Mesendoderm (in vitro differentiated cells): ENCODE data around the gene MEST.
"Not testable (repeated sequence)": the region's sequence is repeated elsewhere in the genome, so short reads cannot be mapped to it uniquely, and the experiment has no call there.

Experiments
- DNase-seq: peaks from one replicate; pipeline ENCODE4 v3.0.0; 2013
- H2AK5ac ChIP-seq: 2 replicates; pipeline ENCODE4 v1.6.1; 2013; ENCODE audit warnings: low read length, inconsistent platforms
- H2BK120ac ChIP-seq: 2 replicates; pipeline ENCODE4 v1.6.1; 2013; ENCODE audit warnings: low read depth, mild to moderate bottlenecking, low read length, moderate library complexity, mixed read lengths
- H2BK15ac ChIP-seq: replicated peaks from 2 replicates; pipeline ENCODE4 v1.6.1; 2013; ENCODE audit warnings: low read depth, mild to moderate bottlenecking, moderate library complexity
- H2BK5ac ChIP-seq: 2 replicates; pipeline ENCODE4 v1.6.1; 2013; ENCODE audit warnings: low read length, inconsistent platforms
- H3K18ac ChIP-seq: 2 replicates; pipeline ENCODE4 v1.6.1; 2013; ENCODE audit warnings: mild to moderate bottlenecking, low read length, mixed read lengths
- H3K23ac ChIP-seq: one replicate; pipeline ENCODE4 v1.6.1; 2013; ENCODE audit warnings: low read length
- H3K27ac ChIP-seq: 2 replicates; pipeline ENCODE4 v1.5.1; 2013; ENCODE audit warnings: low read depth, mild to moderate bottlenecking, inconsistent platforms, low read length, moderate library complexity
- H3K27me3 ChIP-seq: 2 replicates; pipeline ENCODE4 v1.6.1; 2013; ENCODE audit warnings: low read length, control low read depth, mild to moderate bottlenecking, inconsistent platforms; ENCODE audit not compliant: insufficient read depth, poor library complexity
- H3K36me3 ChIP-seq: 2 replicates; pipeline ENCODE4 v1.6.1; 2013; ENCODE audit warnings: low read length, inconsistent platforms; ENCODE audit not compliant: control insufficient read depth, insufficient read depth
- H3K4ac ChIP-seq: one replicate; pipeline ENCODE4 v1.6.1; 2013; ENCODE audit warnings: low read depth, mild to moderate bottlenecking, low read length, moderate library complexity
- H3K4me1 ChIP-seq: 2 replicates; pipeline ENCODE4 v1.6.1; 2013; ENCODE audit warnings: low read depth, low read length, inconsistent platforms; ENCODE audit not compliant: control insufficient read depth
- H3K4me2 ChIP-seq: 2 replicates; pipeline ENCODE4 v1.6.1; 2013; ENCODE audit warnings: low read length
- H3K4me3 ChIP-seq: 2 replicates; pipeline ENCODE4 v1.5.1; 2013; ENCODE audit warnings: mild to moderate bottlenecking, low read length
- H3K56ac ChIP-seq: one replicate; pipeline ENCODE4 v1.6.1; 2013; ENCODE audit warnings: low read length
- H3K79me1 ChIP-seq: 2 replicates; pipeline ENCODE4 v1.6.1; 2013; ENCODE audit warnings: low read length, inconsistent platforms
- H3K79me2 ChIP-seq: 2 replicates; pipeline ENCODE4 v1.6.1; 2013; ENCODE audit warnings: mild to moderate bottlenecking, low read length; ENCODE audit not compliant: control insufficient read depth, insufficient read depth
- H3K9ac ChIP-seq: 2 replicates; pipeline ENCODE4 v1.6.1; 2013; ENCODE audit warnings: low read length, inconsistent platforms
- H4K5ac ChIP-seq: one replicate; pipeline ENCODE4 v1.6.1; 2013; ENCODE audit warnings: low read length
- H4K8ac ChIP-seq: one replicate; pipeline ENCODE4 v1.6.1; 2013; ENCODE audit warnings: low read depth, mild to moderate bottlenecking, control low read depth, low read length, moderate library complexity
- WGBS: extraction: QIAGEN DNeasy Blood & Tissue Kit; methylation state at CpG from one replicate; pipeline ENCODE4 v1.1.7; 2013; ENCODE audit warnings: low lambda C conversion rate, missing lambda C conversion rate; ENCODE audit not compliant: insufficient coverage; ENCODE audit errors: extremely low coverage; 5-methylcytosine and 5-hydroxymethylcytosine counted together

MEST gene

DNA sequence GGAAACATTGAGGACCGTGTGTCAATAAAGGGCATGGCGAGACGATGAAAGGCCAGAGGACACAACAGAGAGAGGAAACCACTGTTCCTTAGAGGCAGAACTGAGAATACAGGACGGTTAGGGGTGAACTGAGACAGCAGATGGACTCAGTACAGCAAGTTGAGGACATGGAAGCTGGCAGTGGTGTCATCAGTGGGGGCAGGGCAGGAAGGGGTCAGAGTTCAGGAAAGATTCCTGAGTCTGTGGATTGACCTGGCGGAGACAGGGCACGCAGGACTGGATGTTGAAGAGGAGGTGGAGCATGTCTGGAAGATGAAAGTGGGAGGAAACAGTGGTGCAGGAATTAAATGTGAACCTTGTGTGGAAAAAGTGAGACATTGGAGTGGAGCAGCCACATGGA is 46.0 kb downstream of the MEST start:
- H3K27me3 ChIP-seq, H3K4me1 ChIP-seq, H3K9ac ChIP-seq, H3K36me3 ChIP-seq, H3K4me3 ChIP-seq, H3K18ac ChIP-seq, H4K5ac ChIP-seq, H3K27ac ChIP-seq, H3K79me1 ChIP-seq, H4K8ac ChIP-seq, H2BK120ac ChIP-seq, DNase-seq, H2BK15ac ChIP-seq, H3K23ac ChIP-seq, H3K4ac ChIP-seq, H3K56ac ChIP-seq, H3K79me2 ChIP-seq, H2AK5ac ChIP-seq, H3K4me2 ChIP-seq, H2BK5ac ChIP-seq: not testable (repeated sequence)
- no CpG with 5 or more reads among the region's 6 CpGs for WGBS

DNA sequence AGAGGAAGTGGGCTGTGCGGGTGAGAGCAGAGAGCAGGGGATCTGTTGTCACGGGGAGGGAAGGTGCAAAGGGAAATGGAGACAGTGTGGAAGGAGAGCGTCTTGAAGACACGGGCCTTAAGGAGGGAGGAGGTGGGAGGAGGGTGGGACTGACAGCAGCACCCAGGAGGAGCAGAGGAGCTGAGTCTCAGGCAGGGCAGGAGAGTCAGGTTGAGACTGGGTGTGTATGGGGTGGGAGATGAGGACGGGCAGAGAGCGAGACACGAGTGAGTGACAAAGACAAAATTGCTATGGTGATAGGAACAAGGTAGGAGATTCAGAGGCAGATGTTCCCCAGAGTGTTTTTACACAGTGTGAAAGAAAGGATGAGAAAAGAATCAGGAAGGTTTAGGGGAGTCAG is 49.4 kb downstream of the MEST start:
- H2BK15ac ChIP-seq, H4K8ac ChIP-seq, H3K4ac ChIP-seq, DNase-seq, H3K18ac ChIP-seq, H4K5ac ChIP-seq, H3K79me2 ChIP-seq, H3K9ac ChIP-seq, H3K4me3 ChIP-seq, H3K36me3 ChIP-seq, H3K4me2 ChIP-seq, H3K27me3 ChIP-seq, H3K4me1 ChIP-seq, H2AK5ac ChIP-seq, H3K27ac ChIP-seq, H3K23ac ChIP-seq, H3K79me1 ChIP-seq, H2BK120ac ChIP-seq, H3K56ac ChIP-seq, H2BK5ac ChIP-seq: not testable (repeated sequence)
- no CpG with 5 or more reads among the region's 7 CpGs for WGBS

DNA sequence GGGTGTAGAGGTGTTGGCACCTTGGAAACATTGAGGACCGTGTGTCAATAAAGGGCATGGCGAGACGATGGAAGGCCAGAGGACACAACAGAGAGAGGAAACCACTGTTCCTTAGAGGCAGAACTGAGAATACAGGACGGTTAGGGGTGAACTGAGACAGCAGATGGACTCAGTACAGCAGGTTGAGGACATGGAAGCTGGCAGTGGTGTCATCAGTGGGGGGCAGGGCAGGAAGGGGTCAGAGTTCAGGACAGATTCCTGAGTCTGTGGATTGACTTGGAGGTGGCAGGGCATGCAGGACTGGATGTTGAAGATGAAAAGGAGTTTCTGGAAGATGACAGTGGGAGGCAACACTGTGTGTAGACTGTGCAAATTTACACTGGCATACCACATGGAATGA is 50.4 kb downstream of the MEST start:
- WGBS = no CpG with 5 or more reads among the region's 4 CpGs
- not testable (repeated sequence) for H2BK15ac ChIP-seq, H3K27ac ChIP-seq, H2BK120ac ChIP-seq, H3K4me1 ChIP-seq, H3K36me3 ChIP-seq, H3K4me2 ChIP-seq, H2BK5ac ChIP-seq, H3K18ac ChIP-seq, DNase-seq, H2AK5ac ChIP-seq, H3K56ac ChIP-seq, H4K5ac ChIP-seq, H3K27me3 ChIP-seq, H3K9ac ChIP-seq, H3K23ac ChIP-seq, H4K8ac ChIP-seq, H3K4ac ChIP-seq, H3K4me3 ChIP-seq, H3K79me2 ChIP-seq, H3K79me1 ChIP-seq

DNA sequence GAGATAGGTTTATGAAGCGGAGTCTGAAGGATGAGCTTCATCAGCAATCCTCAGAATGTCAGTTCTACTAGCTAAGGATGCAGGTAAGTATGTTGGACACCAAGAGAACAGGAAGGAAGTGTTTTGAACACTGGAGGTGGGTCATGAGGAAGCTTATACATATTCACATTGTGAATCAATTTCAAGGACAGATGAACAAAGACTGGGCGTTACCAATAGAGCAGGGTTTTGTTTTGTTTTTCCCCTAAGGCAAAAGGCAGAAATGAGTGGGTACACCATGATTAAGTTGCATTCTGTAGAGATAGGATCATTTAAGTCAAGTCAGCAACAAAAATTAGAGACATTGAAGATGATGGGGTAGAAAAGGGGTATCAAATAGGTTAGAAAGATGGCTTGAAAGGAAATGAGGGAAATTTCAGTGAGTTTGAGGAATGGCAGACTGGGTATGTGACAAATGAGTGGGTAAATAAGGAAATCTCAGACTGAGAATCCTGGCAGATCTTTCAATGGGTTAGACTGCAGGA is 51.7 kb downstream of the MEST start:
- no peak overlapping the region for H3K9ac ChIP-seq
- DNase-seq = no peak
- H3K23ac ChIP-seq = no peak overlapping the region
- H3K36me3 ChIP-seq = peaks cover 1% of the 10 kb centered on the region
- no peaks in the 10 kb centered on the region for H3K79me2 ChIP-seq
- no peaks in the 10 kb centered on the region for H3K4me1 ChIP-seq
- H3K4me3 ChIP-seq = no peak overlapping the region
- H3K4me2 ChIP-seq = no peak overlapping the region
- no peak overlapping the region for H4K8ac ChIP-seq
- H3K56ac ChIP-seq = no peak overlapping the region
- H3K4ac ChIP-seq = no peak overlapping the region
- no peaks in the 10 kb centered on the region for H3K27me3 ChIP-seq
- no peak overlapping the region for H2BK120ac ChIP-seq
- H3K18ac ChIP-seq = no peak overlapping the region
- no peak overlapping the region for H2BK5ac ChIP-seq
- no CpG with 5 or more reads among the region's 2 CpGs for WGBS
- H3K27ac ChIP-seq = no peak overlapping the region
- no peak overlapping the region for H2BK15ac ChIP-seq
- no peak overlapping the region for H2AK5ac ChIP-seq
- no peak overlapping the region for H4K5ac ChIP-seq
- H3K79me1 ChIP-seq = no peaks in the 10 kb centered on the region

DNA sequence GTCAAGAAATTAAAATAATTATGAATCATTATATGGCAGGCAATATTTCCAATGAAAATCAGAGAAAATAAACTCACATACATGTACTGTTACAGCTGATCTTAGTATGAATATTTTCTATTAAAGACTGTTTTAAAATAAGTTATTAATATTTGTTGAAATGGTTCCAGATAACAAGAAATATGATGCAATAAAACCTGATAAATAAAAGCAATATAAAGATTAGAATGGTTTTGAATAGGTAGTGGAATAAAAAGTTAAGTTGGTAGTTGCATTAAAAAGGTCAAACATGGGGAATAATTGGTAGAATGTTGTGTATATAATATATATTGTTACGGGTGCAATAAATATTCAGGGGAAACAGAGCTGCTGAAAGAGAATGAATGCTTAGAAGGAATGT is 52.5 kb downstream of the MEST start:
- Histone ChIP-seq H3K56ac (no peak overlapping the region), H3K4me2 (no peak overlapping the region), H4K8ac (no peak overlapping the region), H3K79me1 (no peaks in the 10 kb centered on the region), H3K4me1 (no peaks in the 10 kb centered on the region), H3K27ac (no peak overlapping the region), H3K36me3 (peaks cover 1% of the 10 kb centered on the region), H2BK15ac (no peak overlapping the region), H3K23ac (no peak overlapping the region), H3K27me3 (no peaks in the 10 kb centered on the region), H2AK5ac (no peak overlapping the region), H3K4ac (no peak overlapping the region), H2BK5ac (no peak overlapping the region), H3K79me2 (no peaks in the 10 kb centered on the region), H3K18ac (no peak overlapping the region), H2BK120ac (no peak overlapping the region), H3K9ac (no peak overlapping the region), H4K5ac (no peak overlapping the region), H3K4me3 (no peak overlapping the region)
- DNase-seq = no peak
- 100% methylated on average over 1 of the region's 1 CpG for WGBS

DNA sequence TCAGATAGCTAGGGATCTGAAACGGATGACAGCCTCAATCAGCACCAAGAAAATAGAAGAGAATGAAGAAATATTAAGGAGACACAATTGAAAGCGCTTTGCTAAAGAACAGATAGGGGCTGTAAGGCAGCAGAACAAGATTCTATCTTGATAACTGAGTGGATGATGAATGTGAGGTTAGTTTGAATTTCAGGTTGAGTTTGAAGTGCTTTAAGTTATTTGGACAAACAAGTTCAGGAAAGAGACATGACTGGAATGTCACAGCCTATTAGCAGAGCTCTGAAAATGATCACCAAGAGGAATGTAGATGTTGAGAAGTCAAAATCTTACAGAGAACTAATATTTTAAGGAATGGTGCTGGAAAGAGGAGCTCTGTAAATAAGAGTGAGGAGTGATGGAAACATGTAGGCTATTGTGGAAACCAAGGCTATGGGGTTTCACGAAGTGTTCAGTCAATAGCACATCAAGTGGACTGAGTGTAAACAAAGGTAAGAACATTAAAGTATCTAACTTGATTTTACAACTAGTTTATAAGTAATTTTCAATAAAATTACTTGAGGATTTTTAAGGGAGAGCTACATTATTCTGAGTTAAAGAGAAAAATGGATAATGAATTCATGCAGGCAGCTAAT is 61.6 kb downstream of the MEST start:
- Histone ChIP-seq H2BK120ac (no peak overlapping the region), H3K4me3 (no peak overlapping the region), H3K36me3 (no peaks in the 10 kb centered on the region), H2BK15ac (no peak overlapping the region), H3K4me1 (no peaks in the 10 kb centered on the region), H3K56ac (no peak overlapping the region), H3K79me2 (no peaks in the 10 kb centered on the region), H2AK5ac (no peak overlapping the region), H3K4me2 (no peak overlapping the region), H3K79me1 (no peaks in the 10 kb centered on the region), H3K4ac (no peak overlapping the region), H4K8ac (no peak overlapping the region), H3K27me3 (no peaks in the 10 kb centered on the region), H3K23ac (no peak overlapping the region), H3K18ac (no peak overlapping the region), H3K27ac (no peak overlapping the region), H4K5ac (no peak overlapping the region), H2BK5ac (no peak overlapping the region), H3K9ac (no peak overlapping the region)
- peak; percentile 45 for DNase-seq
- WGBS = no CpG with 5 or more reads among the region's 3 CpGs
